NCI-H2107 treated with DMSO at 0.1 percent for 48 hours (cell line): ENCODE data around the gene AGPAT3.

Experiments
- DNase-seq: peaks from one replicate; lab custom pipeline; 2025; ENCODE audit not compliant: unreplicated experiment; lab: John Stamatoyannopoulos, UW

The AGPAT3 gene

DNA sequence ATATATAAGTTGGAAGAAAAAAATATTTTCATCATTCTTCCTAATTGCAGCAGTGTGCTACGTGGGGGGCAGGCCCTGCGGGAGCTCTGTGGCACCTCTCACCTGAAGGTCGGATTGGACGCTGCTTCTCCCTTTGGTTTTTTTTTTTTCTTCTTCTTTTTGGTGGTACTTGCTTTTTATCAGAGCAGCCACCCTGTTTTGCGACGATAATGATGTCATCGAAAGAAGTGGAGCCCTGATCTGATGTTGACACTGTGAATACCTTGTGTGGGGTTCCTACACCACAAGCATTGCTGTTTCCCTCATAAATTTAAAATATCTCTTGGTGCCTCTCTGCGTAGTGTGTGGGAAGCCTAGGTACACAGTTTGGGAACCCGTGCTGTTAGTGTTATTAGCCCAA is 152.6 kb downstream of the AGPAT3 start:
- DNase-seq: no peak

DNA sequence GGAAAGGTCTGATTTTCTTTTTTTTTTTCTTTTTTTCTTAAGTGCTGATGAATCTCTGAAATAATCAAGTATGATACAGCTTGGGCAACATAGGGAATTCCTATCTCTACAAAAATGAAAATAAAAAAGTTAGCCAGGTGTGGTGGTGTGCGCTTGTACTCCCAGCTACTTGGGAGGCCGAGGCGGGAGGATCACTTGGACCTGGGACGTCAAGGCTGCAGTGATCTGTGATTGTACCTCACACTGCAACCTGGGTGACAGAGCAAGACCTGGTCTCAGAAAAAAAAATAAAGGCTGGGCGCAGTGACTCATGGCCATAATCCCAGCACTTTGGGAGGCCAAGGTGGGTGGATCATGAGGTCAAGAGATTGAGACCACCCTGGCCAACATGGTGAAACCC is 153.1 kb downstream of the AGPAT3 start:
- no peak for DNase-seq

DNA sequence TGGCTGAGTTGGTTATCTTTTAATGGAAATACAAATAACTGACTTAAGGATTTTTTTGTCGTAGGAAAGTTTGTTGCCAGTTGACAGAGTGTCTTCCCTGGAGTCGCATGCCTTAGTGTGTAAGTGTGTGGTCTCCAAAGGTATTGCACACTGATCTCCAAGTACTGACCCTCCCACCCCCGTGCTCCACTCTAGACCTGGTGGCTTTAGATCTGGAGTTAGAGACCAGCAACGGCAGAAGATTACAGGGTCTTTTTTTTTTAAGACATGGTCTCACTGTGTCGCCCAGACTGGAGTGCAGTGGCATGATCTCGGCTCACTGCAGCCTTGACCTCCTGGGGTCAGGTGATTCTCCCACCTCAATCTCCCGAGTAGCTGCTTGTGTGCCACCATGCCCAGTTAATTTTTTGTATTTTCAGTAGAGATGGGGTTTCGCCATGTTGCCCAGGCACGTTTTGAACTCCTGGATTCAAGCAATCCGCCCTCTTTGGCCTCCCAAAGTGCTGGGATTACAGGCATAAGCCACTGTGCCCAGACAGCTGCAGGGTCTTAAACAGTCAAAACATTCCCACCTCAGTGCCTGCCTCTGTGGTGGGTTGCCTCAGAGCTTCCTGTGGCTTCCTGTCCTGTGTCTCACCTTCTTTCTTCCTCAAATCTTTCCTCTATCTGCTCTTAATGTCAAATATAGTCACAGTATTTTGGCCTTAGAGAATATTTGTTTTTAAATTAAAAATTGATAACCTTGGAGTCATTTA is 154.0 kb downstream of the AGPAT3 start:
- no peak for DNase-seq

DNA sequence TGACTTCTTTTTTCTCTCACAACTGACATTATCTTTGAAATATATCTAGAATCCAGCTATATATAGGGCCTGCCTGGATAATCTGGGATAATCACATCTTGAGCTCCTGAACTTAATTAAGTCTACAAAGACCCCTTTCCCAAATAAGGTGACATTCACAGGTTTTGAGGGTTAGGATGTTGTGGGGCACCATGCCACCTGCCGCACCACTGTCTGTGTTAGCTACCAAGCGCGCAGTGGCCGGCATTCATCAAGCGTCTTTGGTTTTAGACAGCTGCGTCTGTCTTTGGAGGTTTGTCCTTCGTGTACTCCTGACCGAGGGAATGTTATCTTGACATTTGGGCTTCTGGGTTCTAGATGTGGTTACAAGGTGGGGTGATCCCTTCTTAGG is 154.5 kb downstream of the AGPAT3 start:
- DNase-seq: no peak

DNA sequence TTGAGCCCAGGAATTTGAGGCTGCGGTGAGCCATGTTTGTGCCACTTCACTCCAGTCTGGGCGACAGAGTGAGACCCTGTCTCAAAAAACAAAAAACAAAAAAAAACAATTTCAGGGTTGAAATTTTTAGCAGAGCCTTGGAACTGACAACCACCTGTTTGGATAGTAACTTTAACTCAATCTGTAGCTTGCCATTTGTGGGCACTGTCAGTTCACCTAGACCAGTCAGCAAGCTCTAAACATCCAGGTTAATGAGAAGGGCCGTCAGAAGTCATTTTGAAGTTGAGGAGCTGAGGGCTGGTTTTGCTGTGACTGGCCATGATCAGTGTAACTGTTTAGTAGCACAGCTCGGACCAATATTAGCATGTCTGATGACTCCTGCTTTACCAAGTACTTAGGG is 155.5 kb downstream of the AGPAT3 start:
- DNase-seq: no peak

DNA sequence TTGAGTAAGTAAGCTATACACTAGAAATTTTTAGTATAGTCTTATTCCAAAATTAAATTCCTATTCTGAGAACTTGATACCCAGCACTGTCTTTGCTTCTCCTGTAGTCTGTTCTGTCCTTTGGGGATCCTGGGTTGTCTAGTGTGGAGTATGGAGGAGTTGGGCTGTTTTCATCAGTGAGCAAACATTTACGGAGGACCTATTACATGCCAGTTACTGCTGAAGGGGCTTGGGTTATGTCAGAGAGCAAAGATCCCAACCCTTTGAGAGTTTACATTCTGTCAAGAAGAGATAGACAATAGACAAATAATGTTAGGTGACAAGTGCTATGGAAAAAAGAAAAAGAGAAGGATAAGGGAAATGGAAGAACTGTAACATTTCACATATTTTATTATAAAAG is 156.0 kb downstream of the AGPAT3 start:
- no peak for DNase-seq

DNA sequence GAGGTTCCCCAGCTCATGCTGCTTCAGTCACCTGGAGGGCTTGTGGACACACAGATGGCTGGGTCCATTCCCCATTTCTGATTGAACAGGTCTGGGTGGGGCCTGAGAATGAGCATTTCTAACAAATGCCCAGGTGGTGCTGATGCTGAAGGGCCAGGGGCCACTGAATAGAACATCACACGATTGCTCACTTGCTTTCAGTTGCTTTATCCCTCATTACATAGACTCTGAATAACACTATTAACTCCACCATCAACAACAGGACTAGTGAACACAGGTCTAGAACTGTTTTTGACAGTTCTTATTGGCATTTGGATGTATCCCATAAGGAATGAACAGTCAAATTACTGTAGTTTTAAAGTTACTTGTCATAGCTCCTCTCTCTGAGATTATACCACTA is 159.2 kb downstream of the AGPAT3 start:
- no peak for DNase-seq

DNA sequence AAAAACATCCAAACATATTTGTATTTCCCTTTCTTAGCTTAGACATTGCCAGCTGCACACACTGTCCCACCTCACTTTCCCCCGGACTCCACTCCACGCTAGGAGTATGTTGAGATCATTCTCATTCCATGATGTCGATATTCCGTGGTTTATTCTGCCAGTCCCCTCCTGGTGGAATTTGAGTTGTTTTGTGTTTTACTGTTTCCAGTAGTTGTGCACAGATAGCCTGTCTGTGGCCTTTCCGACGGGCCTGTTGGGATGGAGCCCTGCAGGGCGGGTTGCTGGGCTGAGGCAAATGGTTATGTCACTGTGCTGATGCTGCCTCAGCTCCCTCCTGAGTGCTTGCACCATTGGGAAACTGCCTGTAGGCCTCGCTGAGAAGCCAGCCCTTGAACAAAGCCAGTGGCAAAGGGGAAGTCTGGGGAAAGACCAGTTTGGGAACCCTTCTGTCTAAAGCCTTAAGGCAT is 159.9 kb downstream of the AGPAT3 start:
- DNase-seq: no peak

DNA sequence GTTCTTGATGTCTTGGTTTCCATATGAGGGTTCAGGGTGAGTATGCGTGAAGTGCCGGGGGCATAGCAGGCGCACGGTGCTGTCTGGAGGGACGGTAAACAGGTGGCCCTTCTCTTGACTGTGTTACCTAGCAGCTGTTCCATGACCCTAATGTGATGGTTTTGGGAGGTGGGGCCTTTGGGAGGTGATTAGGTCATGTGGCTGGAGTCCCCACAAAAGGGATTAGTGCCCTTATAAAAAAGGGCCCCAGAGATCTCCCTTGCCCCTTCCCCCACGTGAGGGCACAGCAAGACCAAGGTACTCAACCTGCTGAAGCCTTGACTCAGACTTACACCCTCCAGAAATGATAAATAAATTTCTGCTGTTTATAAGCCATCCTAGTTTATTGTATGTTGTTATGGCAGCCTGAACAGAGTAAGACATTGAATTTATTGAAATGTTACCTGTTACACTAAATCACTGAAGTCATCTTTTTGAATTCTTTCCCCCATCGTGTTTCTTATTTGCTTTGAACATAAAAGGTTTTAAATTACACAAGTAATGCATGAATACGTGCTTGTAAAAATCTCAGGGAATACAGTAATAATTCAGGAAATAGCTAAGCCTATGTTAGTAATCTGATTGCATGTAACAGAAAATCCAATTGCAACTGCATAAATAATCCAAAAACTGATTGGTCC is 162.7 kb downstream of the AGPAT3 start:
- DNase-seq: no peak

DNA sequence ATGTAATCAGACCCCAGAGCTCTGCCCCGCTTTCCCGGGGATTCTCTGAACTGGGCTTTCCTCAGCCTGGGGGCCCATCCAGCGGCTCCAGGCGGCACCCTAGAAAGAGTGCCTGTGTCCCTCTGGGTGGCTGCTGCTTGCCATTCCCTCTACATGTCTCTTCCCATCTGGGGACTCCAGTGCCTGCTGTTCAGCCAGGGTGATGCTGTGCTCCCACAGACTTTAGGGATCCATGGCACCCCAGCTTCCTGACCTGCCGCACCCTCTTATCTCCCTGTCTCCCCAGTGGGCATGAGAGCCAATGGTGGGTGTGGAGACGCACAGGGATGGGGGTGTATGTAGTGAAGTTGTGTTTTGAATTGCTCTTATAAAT is 163.2 kb downstream of the AGPAT3 start:
- DNase-seq: no peak

DNA sequence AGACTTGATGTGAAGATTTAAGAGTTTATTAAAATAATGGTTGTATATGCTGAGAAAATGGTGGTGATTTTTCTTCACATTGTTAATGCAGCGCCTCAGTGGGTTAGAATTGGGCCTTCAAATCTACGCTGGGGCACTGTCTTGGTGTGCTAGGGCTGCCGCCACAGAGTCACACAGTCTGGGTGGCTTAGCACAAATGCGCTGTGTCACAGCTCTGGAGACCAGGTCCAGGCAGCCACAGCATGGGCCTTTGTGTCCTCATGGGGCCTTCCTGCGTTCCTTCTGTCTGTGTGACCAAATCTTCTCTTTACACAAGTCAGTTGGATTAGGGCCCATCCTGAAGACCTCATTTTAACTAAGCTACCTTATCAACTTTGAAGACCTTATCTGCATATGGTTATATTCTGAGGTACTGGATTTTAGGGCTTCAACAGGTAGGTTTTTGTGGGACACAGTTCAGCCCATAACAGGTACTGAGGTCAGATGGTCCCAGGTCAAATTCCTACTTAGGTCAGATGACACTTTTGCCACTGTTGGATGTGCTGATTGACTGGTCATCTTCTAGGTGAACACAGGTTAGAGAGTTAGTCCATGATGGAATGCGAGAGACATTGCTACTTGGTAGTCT is 164.6 kb downstream of the AGPAT3 start:
- DNase-seq: no peak

DNA sequence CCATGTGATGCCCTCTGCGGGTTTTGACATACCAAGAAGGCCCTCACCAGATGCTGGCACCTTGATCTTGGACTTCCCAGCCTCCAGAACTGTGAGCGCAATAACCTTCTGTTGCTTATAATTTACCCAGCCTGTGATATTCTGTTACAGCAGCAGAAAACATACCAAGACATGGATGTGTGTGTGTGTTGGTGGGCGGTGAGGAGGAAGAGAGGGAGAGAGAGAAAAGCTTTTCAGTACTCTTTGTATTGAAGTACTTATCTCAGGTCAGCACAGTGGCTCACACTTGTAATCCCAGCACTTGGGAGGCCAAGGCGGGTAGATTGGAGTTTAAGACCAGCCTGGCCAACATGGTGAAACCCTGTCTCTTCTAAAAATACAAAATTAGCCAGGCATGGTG is 170.2 kb downstream of the AGPAT3 start:
- DNase-seq: no peak
